A172 (cell line): ENCODE data around the gene LILRB2. TPM values are rescaled to one million over a fixed set of nuclear protein-coding genes. Genes with fewer than 3 reads are reported as not detected.
"Not testable (repeated sequence)": the region's sequence is repeated elsewhere in the genome, so short reads cannot be mapped to it uniquely, and the experiment has no call there.

Experiments
- DNase-seq: peaks from one replicate; pipeline ENCODE4 v3.0.0-alpha.2; 2015; ENCODE audit warnings: low spot score
- total RNA-seq: library from RNA; depleted of rRNA; stranded (reverse); fragments of >200 nt; shearing (Covaris generic); gene quantifications from 2 replicates; pipeline ENCODE4 v1.2.3, GENCODE V29; 2014; rRNA removed

Gene LILRB2
- total RNA-seq, 1 experiment from 2014 or later: not detected

- DNase-seq: not testable (repeated sequence)
Measured at GRCh38 chr19:54240372-54241336, 40.3 kb downstream of the LILRB2 start.

GRCh38 chr19:54239491-54240371, 41.2 kb downstream of the LILRB2 start:
- not testable (repeated sequence) for DNase-seq

GRCh38 chr19:54233941-54234340, 47.0 kb downstream of the LILRB2 start:
- no peak for DNase-seq

GRCh38 chr19:54231077-54231931, 49.6 kb downstream of the LILRB2 start:
- peak; percentile 93 for DNase-seq

GRCh38 chr19:54230031-54230430, 50.9 kb downstream of the LILRB2 start:
- DNase-seq: no peak

GRCh38 chr19:54229146-54229545, 51.8 kb downstream of the LILRB2 start:
- no peak for DNase-seq

- DNase-seq: not testable (repeated sequence)
Measured at GRCh38 chr19:54224619-54225018, 56.3 kb downstream of the LILRB2 start.

- not testable (repeated sequence) for DNase-seq
Measured at GRCh38 chr19:54223937-54224281, 57.0 kb downstream of the LILRB2 start.

Other genes with a start within 250 kb of the LILRB2 start
- not detected in 2 replicates for gene VSTM1, start 217.2 kb downstream of the LILRB2 start, total RNA-seq
- not detected in 2 replicates for gene TARM1, start 199.7 kb downstream of the LILRB2 start, total RNA-seq
- gene OSCAR, start 180.3 kb downstream of the LILRB2 start, total RNA-seq: 0.41 TPM in 1 of 2 replicates, not detected in the other
- 79.7 and 156 TPM in 2 replicates for gene NDUFA3, start 178.3 kb downstream of the LILRB2 start, total RNA-seq
- 49.9 and 53.8 TPM in 2 replicates for gene TFPT, start 165.5 kb downstream of the LILRB2 start, total RNA-seq
- 135 and 162 TPM in 2 replicates for gene PRPF31, start 165.4 kb downstream of the LILRB2 start, total RNA-seq
- 21.1 and 25.5 TPM in 2 replicates for gene CNOT3, start 143.3 kb downstream of the LILRB2 start, total RNA-seq
- 18.7 and 21.1 TPM in 2 replicates for gene LENG1, start 121.4 kb downstream of the LILRB2 start, total RNA-seq
- gene TMC4, start 108.0 kb downstream of the LILRB2 start, total RNA-seq: not detected in 2 replicates
- gene MBOAT7, start 91.5 kb downstream of the LILRB2 start, total RNA-seq: 405 and 408 TPM in 2 replicates
- gene TSEN34, start 89.8 kb downstream of the LILRB2 start, total RNA-seq: 222 and 277 TPM in 2 replicates
- gene RPS9, start 80.3 kb downstream of the LILRB2 start, total RNA-seq: 1,527 and 1,817 TPM in 2 replicates
- gene LILRB3, start 58.1 kb downstream of the LILRB2 start, total RNA-seq: not detected in 2 replicates
- gene LILRA6, start 38.3 kb downstream of the LILRB2 start, total RNA-seq: not detected in 2 replicates
- gene LILRB5, start 23.8 kb downstream of the LILRB2 start, total RNA-seq: not detected in 2 replicates
- gene LILRA5, start 32.1 kb upstream of the LILRB2 start, total RNA-seq: not detected in 2 replicates
- not detected in 2 replicates for gene LILRA4, start 58.1 kb upstream of the LILRB2 start, total RNA-seq
- gene LAIR1, start 83.8 kb upstream of the LILRB2 start, total RNA-seq: not detected in 2 replicates
- not detected in 2 replicates for gene TTYH1, start 134.4 kb upstream of the LILRB2 start, total RNA-seq
- gene LENG8, start 168.1 kb upstream of the LILRB2 start, total RNA-seq: 13.6 and 14.8 TPM in 2 replicates
- gene LENG9, start 182.7 kb upstream of the LILRB2 start, total RNA-seq: not detected in 2 replicates
- gene CDC42EP5, start 192.2 kb upstream of the LILRB2 start, total RNA-seq: 17.2 and 19.1 TPM in 2 replicates
- not detected in 2 replicates for gene LAIR2, start 221.7 kb upstream of the LILRB2 start, total RNA-seq